Measurements from ENCODE around the gene PDZRN4.
"Not testable (repeated sequence)": the region's sequence is repeated elsewhere in the genome, so short reads cannot be mapped to it uniquely, and the experiment has no call there.

PDZRN4 gene

DNA sequence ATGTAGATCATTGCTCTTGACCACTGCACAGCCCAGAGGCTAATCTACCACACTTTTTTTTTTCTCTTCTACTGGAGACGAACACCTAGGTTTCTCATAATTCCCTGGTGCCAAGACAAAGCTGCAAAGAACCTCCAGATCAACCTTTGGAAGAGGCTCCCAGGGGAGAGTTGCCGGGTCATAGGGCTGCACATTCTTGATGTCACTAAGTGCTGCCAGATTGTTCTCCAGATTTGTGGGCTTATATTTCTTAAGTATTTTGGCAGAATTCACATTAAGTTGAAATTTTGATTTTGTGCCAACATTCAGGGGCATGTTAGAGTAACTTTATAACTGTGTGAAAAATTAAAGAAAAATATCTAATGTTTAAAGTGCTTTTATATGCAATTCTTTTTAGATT is 13.5 kb upstream of the PDZRN4 start:
- no peak overlapping the region for H3K4me3 ChIP-seq (ENCODE audit: low read depth, low read length)
- TF ChIP-seq, protein P1, sequence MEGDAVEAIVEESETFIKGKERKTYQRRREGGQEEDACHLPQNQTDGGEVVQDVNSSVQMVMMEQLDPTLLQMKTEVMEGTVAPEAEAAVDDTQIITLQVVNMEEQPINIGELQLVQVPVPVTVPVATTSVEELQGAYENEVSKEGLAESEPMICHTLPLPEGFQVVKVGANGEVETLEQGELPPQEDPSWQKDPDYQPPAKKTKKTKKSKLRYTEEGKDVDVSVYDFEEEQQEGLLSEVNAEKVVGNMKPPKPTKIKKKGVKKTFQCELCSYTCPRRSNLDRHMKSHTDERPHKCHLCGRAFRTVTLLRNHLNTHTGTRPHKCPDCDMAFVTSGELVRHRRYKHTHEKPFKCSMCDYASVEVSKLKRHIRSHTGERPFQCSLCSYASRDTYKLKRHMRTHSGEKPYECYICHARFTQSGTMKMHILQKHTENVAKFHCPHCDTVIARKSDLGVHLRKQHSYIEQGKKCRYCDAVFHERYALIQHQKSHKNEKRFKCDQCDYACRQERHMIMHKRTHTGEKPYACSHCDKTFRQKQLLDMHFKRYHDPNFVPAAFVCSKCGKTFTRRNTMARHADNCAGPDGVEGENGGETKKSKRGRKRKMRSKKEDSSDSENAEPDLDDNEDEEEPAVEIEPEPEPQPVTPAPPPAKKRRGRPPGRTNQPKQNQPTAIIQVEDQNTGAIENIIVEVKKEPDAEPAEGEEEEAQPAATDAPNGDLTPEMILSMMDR (IDR thresholded peaks at IDR 0.05; ENCODE audit: borderline replicate concordance, insufficient read depth, low read depth, low read length), result no peak

DNA sequence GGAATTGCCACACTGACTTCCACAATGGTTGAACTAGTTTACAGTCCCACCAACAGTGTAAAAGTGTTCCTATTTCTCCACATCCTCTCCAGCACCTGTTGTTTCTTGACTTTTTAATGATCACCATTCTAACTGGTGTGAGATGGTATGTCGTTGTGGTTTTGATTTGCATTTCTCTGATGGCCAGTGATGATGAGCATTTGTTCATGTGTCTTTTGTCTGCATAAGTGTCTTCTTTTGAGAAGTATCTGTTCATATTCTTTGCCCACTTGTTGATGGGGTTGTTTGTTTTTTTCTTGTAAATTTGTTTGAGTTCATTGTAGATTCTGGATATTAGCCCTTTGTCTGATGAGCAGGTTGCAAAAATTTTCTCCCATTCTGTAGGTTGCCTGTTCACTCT is 8.6 kb upstream of the PDZRN4 start:
- not testable (repeated sequence) for H3K4me3 ChIP-seq (ENCODE audit: low read depth, low read length)

DNA sequence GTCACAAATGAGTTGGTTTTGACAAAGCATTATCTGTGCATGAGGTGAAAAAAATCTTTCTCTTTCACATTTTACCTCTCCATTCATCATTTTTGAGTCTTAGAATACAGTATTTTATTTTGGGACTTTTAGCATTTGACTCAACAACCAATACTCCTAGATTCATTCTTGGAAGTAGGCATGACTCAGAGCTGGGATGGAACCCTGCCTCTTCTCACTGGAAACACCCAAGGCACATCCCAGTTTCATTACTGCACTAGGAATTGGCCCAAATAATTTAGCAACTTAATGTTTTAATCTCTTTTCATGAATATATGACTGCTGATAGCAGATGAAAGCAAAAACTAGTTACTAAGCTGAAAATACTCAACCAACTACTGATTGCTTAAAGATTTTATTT is 3.3 kb upstream of the PDZRN4 start:
- TF ChIP-seq, protein P1 (IDR thresholded peaks at IDR 0.05; ENCODE audit: borderline replicate concordance, insufficient read depth, low read depth, low read length), result no peak

DNA sequence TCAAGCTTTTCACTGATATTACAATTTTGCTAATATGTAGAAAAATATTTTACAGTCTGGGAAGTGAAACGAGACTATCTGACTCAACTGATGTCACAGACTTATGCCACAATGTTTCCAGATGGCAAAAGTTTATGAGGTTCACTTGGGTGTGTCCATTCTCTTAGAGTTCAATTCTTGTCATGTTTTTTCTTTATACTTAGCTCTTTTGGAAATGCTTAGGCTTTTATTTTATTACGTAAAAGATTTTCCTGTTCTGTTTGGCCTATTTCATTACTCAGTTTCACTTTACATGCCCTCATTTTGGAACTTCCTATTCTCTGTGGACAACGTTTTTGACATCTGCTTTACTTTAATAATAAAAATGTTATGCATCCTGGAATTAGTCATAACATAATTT is 2.1 kb upstream of the PDZRN4 start:
- TF ChIP-seq, protein P1 (IDR thresholded peaks at IDR 0.05; ENCODE audit: borderline replicate concordance, insufficient read depth, low read depth, low read length), result no peak
- H3K4me3 ChIP-seq (ENCODE audit: low read depth, low read length), result no peak overlapping the region

More for the DNA sequence above, 3.3 kb upstream of the PDZRN4 start:
- H3K4me3 ChIP-seq (ENCODE audit: low read depth, low read length), result no peak overlapping the region

DNA sequence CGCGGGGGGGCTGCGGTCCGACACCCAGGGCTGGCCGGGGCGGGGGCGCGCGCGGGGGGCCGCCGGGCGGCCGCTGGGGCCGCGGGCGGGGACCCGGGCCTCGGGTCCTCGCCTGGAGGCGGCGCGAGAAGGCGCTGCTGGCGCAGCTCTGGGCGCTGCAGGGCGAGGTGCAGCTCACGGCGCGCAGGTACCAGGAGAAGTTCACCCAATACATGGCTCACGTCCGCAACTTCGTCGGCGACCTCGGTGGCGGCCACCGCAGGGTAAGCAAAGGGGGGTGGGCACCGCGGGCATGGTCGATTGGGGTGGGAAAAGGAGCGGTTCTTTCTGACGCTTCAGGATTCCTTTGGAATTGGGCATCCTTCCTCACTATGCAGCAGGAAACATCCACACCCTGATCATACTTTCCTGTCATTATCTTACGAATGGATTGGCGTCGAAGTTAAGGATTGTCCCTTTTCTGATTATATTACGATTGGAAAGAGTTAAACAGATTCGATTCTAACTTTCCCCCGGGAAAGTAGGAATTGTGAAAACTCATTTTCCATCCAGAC is 798 bp downstream of the PDZRN4 start:
- TF ChIP-seq, protein P1 (IDR thresholded peaks at IDR 0.05; ENCODE audit: borderline replicate concordance, insufficient read depth, low read depth, low read length), result no peak
- no peak overlapping the region for H3K4me3 ChIP-seq (ENCODE audit: low read depth, low read length)

DNA sequence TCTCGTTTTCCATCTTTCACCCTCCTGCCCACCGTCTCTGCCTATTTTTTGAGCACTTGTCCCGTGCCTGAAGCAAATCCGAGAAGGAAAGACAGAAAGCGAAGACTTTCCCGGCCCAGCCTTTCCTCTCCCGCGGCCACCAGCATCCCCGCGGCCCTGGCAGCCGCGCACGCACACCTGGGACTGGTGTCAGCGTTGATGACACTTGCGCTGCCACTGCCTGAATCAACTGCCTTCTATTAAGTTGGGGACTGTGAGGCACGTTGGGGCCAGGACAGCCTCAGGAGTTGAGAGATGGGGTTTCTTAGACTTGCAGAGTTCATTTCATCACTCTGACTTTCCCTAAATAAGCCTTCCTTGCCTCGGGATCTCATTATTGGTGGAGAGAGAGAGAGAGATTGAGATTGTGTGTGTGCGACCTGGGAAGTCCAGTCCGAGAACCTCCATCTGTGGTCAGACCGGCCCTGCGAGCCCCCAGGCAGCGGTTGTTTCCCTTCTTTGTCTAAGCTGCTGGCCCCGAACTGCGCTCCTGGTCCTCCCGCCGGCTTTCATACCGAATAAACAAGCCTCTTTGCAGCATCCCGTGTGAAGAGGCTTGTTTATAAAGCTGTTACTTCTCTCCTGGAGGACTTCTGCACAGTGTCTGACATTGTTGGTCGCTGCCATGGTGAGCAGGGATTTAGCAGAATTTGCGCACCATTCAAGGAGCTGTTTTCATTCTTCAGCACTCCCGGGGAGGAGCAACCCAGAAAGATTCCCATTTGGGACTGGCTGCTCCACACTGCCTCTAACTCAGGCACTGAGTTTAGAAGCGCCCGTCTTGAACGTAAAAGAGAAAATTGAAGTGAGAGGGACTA is 1.5 kb downstream of the PDZRN4 start:
- TF ChIP-seq, protein P1 (IDR thresholded peaks at IDR 0.05; ENCODE audit: borderline replicate concordance, insufficient read depth, low read depth, low read length), result no peak
- no peak overlapping the region for H3K4me3 ChIP-seq (ENCODE audit: low read depth, low read length)

DNA sequence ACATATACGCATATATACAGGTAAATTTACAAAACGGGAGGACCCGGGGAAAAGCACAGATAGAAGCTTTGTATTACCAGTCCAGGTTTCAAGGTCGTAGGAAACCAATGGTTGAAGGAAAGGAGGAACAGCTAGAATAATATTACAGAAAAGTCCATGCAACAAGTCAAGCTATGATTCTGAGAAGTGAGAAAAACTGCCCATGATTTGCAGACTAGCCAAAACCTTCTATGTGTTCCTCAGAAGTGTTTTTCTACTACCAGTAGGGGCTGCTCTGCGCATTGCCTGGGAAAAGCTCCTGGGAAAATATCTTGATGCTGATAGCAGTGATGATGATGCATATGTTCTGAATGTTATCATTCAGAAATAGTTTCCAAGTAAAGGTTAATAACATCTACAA is 2.2 kb downstream of the PDZRN4 start:
- H3K4me3 ChIP-seq (ENCODE audit: low read depth, low read length), result no peak overlapping the region
- TF ChIP-seq, protein P1 (IDR thresholded peaks at IDR 0.05; ENCODE audit: borderline replicate concordance, insufficient read depth, low read depth, low read length), result no peak

DNA sequence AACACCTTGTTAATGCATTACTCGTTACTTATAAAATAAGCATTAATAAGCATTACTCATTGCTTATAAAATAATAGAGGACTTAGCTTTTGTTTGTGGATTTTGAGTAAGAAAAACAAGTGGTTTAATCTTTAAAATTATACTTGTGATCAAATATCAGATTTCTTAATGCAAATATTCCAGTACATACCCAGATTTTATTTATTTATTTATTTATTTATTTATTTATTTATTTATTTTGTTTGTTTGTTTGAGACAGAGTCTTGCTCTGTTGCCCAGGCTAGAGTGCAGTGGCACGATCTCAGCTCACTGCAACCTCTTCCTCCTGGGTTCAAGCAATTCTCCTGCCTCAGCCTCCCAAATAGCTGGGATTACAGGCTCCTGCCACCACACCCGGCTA is 3.4 kb downstream of the PDZRN4 start:
- not testable (repeated sequence) for H3K4me3 ChIP-seq (ENCODE audit: low read depth, low read length)

Measured in GM12875 (cell line).